ENCODE data around the gene FBXO10.

The FBXO10 gene

GRCh38 chr9:37587521-37587920 lies 11.3 kb upstream of the FBXO10 start:
- peaks cover 31 to 38% of the 10 kb centered on the region in 2 donors for H3K36me3 ChIP-seq (ENCODE audit: control insufficient read depth in 1 of 2, insufficient read depth in 2 of 2, low read length in 2 of 2)
- H3K9me3 ChIP-seq (ENCODE audit: control insufficient read depth in 1 of 2, low read length in 2 of 2): no peaks in the 10 kb centered on the region
- peaks cover 8 to 17% of the 10 kb centered on the region in 2 donors for H3K4me1 ChIP-seq (ENCODE audit: control insufficient read depth in 1 of 2, insufficient read depth in 2 of 2, low read length in 2 of 2)
- no peaks in the 10 kb centered on the region for H3K27me3 ChIP-seq (ENCODE audit: low read depth, low read length)
- H3K4me3 ChIP-seq (ENCODE audit: low read depth in 1 of 2, low read length in 2 of 2): no peak overlapping the region
- H3K27ac ChIP-seq (ENCODE audit: low read length): no peak overlapping the region

- no peaks in the 10 kb centered on the region for H3K9me3 ChIP-seq (ENCODE audit: control insufficient read depth in 1 of 2, low read length in 2 of 2)
- H3K27me3 ChIP-seq (ENCODE audit: low read depth, low read length): no peaks in the 10 kb centered on the region
- peaks cover 0 to 4% of the 10 kb centered on the region in 2 donors for H3K4me1 ChIP-seq (ENCODE audit: control insufficient read depth in 1 of 2, insufficient read depth in 2 of 2, low read length in 2 of 2)
- no peak overlapping the region for H3K27ac ChIP-seq (ENCODE audit: low read length)
- peaks cover 35 to 38% of the 10 kb centered on the region in 2 donors for H3K36me3 ChIP-seq (ENCODE audit: control insufficient read depth in 1 of 2, insufficient read depth in 2 of 2, low read length in 2 of 2)
- no peak overlapping the region for H3K4me3 ChIP-seq (ENCODE audit: low read depth in 1 of 2, low read length in 2 of 2)
These were observed 7.4 kb upstream of the FBXO10 start for GRCh38 chr9:37583522-37584121.

- Histone ChIP-seq H3K27me3 (ENCODE audit: low read depth, low read length) (no peaks in the 10 kb centered on the region), H3K4me3 (ENCODE audit: low read depth in 1 of 2, low read length in 2 of 2) (no peak overlapping the region), H3K36me3 (ENCODE audit: control insufficient read depth in 1 of 2, insufficient read depth in 2 of 2, low read length in 2 of 2) (peaks cover 27 to 31% of the 10 kb centered on the region in 2 donors), H3K4me1 (ENCODE audit: control insufficient read depth in 1 of 2, insufficient read depth in 2 of 2, low read length in 2 of 2) (peaks cover 0 to 4% of the 10 kb centered on the region in 2 donors), H3K9me3 (ENCODE audit: control insufficient read depth in 1 of 2, low read length in 2 of 2) (no peaks in the 10 kb centered on the region), H3K27ac (ENCODE audit: low read length) (no peak overlapping the region)
These were observed 6.5 kb upstream of the FBXO10 start for GRCh38 chr9:37582548-37583157.

GRCh38 chr9:37575511-37575914 lies 667 bp downstream of the FBXO10 start:
- no peaks in the 10 kb centered on the region for H3K27me3 ChIP-seq (ENCODE audit: low read depth, low read length)
- peaks cover 7 to 12% of the 10 kb centered on the region in 2 donors for H3K4me1 ChIP-seq (ENCODE audit: control insufficient read depth in 1 of 2, insufficient read depth in 2 of 2, low read length in 2 of 2)
- H3K4me3 ChIP-seq (ENCODE audit: low read depth in 1 of 2, low read length in 2 of 2): peak overlapping the region; percentile 71 to 80
- peaks cover 0 to 2% of the 10 kb centered on the region in 2 donors for H3K36me3 ChIP-seq (ENCODE audit: control insufficient read depth in 1 of 2, insufficient read depth in 2 of 2, low read length in 2 of 2)
- H3K27ac ChIP-seq (ENCODE audit: low read length): peak overlapping the region; percentile 73
- no peaks in the 10 kb centered on the region for H3K9me3 ChIP-seq (ENCODE audit: control insufficient read depth in 1 of 2, low read length in 2 of 2)

GRCh38 chr9:37575001-37575400 lies 1.2 kb downstream of the FBXO10 start:
- no peaks in the 10 kb centered on the region for H3K36me3 ChIP-seq (ENCODE audit: control insufficient read depth in 1 of 2, insufficient read depth in 2 of 2, low read length in 2 of 2)
- H3K27ac ChIP-seq (ENCODE audit: low read length): peak overlapping the region; percentile 73
- peaks cover 7 to 12% of the 10 kb centered on the region in 2 donors for H3K4me1 ChIP-seq (ENCODE audit: control insufficient read depth in 1 of 2, insufficient read depth in 2 of 2, low read length in 2 of 2)
- no peaks in the 10 kb centered on the region for H3K27me3 ChIP-seq (ENCODE audit: low read depth, low read length)
- H3K4me3 ChIP-seq (ENCODE audit: low read depth in 1 of 2, low read length in 2 of 2): peak overlapping the region; percentile 71 to 80
- H3K9me3 ChIP-seq (ENCODE audit: control insufficient read depth in 1 of 2, low read length in 2 of 2): no peaks in the 10 kb centered on the region

GRCh38 chr9:37574241-37574721 lies 1.9 kb downstream of the FBXO10 start:
- H3K27me3 ChIP-seq (ENCODE audit: low read depth, low read length): no peaks in the 10 kb centered on the region
- no peak overlapping the region for H3K4me3 ChIP-seq (ENCODE audit: low read depth in 1 of 2, low read length in 2 of 2)
- H3K27ac ChIP-seq (ENCODE audit: low read length): no peak overlapping the region
- H3K36me3 ChIP-seq (ENCODE audit: control insufficient read depth in 1 of 2, insufficient read depth in 2 of 2, low read length in 2 of 2): no peaks in the 10 kb centered on the region
- peaks cover 7 to 12% of the 10 kb centered on the region in 2 donors for H3K4me1 ChIP-seq (ENCODE audit: control insufficient read depth in 1 of 2, insufficient read depth in 2 of 2, low read length in 2 of 2)
- H3K9me3 ChIP-seq (ENCODE audit: control insufficient read depth in 1 of 2, low read length in 2 of 2): no peaks in the 10 kb centered on the region

- Histone ChIP-seq H3K27me3 (ENCODE audit: low read depth, low read length) (no peaks in the 10 kb centered on the region), H3K4me3 (ENCODE audit: low read depth in 1 of 2, low read length in 2 of 2) (no peak overlapping the region), H3K27ac (ENCODE audit: low read length) (no peak overlapping the region), H3K9me3 (ENCODE audit: control insufficient read depth in 1 of 2, low read length in 2 of 2) (no peaks in the 10 kb centered on the region), H3K36me3 (ENCODE audit: control insufficient read depth in 1 of 2, insufficient read depth in 2 of 2, low read length in 2 of 2) (no peaks in the 10 kb centered on the region), H3K4me1 (ENCODE audit: control insufficient read depth in 1 of 2, insufficient read depth in 2 of 2, low read length in 2 of 2) (peaks cover 7 to 8% of the 10 kb centered on the region in 2 donors)
These were observed 4.9 kb downstream of the FBXO10 start for GRCh38 chr9:37571282-37571681.

- no peaks in the 10 kb centered on the region for H3K4me1 ChIP-seq (ENCODE audit: control insufficient read depth in 1 of 2, insufficient read depth in 2 of 2, low read length in 2 of 2)
- no peak overlapping the region for H3K4me3 ChIP-seq (ENCODE audit: low read depth in 1 of 2, low read length in 2 of 2)
- no peaks in the 10 kb centered on the region for H3K9me3 ChIP-seq (ENCODE audit: control insufficient read depth in 1 of 2, low read length in 2 of 2)
- H3K27ac ChIP-seq (ENCODE audit: low read length): no peak overlapping the region
- no peaks in the 10 kb centered on the region for H3K27me3 ChIP-seq (ENCODE audit: low read depth, low read length)
- H3K36me3 ChIP-seq (ENCODE audit: control insufficient read depth in 1 of 2, insufficient read depth in 2 of 2, low read length in 2 of 2): no peaks in the 10 kb centered on the region
These were observed 9.5 kb downstream of the FBXO10 start for GRCh38 chr9:37566716-37567115.

- Histone ChIP-seq H3K27me3 (ENCODE audit: low read depth, low read length) (no peaks in the 10 kb centered on the region), H3K4me1 (ENCODE audit: control insufficient read depth in 1 of 2, insufficient read depth in 2 of 2, low read length in 2 of 2) (no peaks in the 10 kb centered on the region), H3K36me3 (ENCODE audit: control insufficient read depth in 1 of 2, insufficient read depth in 2 of 2, low read length in 2 of 2) (no peaks in the 10 kb centered on the region), H3K27ac (ENCODE audit: low read length) (no peak overlapping the region), H3K9me3 (ENCODE audit: control insufficient read depth in 1 of 2, low read length in 2 of 2) (no peaks in the 10 kb centered on the region), H3K4me3 (ENCODE audit: low read depth in 1 of 2, low read length in 2 of 2) (no peak overlapping the region)
These were observed 10.2 kb downstream of the FBXO10 start for GRCh38 chr9:37565661-37566618.

GRCh38 chr9:37564916-37565315 lies 11.3 kb downstream of the FBXO10 start:
- no peak overlapping the region for H3K4me3 ChIP-seq (ENCODE audit: low read depth in 1 of 2, low read length in 2 of 2)
- no peak overlapping the region for H3K27ac ChIP-seq (ENCODE audit: low read length)
- no peaks in the 10 kb centered on the region for H3K27me3 ChIP-seq (ENCODE audit: low read depth, low read length)
- H3K4me1 ChIP-seq (ENCODE audit: control insufficient read depth in 1 of 2, insufficient read depth in 2 of 2, low read length in 2 of 2): no peaks in the 10 kb centered on the region
- H3K36me3 ChIP-seq (ENCODE audit: control insufficient read depth in 1 of 2, insufficient read depth in 2 of 2, low read length in 2 of 2): peaks cover 0 to under 1% of the 10 kb centered on the region in 2 donors
- H3K9me3 ChIP-seq (ENCODE audit: control insufficient read depth in 1 of 2, low read length in 2 of 2): no peaks in the 10 kb centered on the region

Data from muscle layer of duodenum (tissue), 2 donors.